Activated T-cell treated with anti-CD3 and anti-CD28 coated beads for 48 hours (primary cell): ENCODE results near the gene SLC10A4.

Experiments used
- DNase-seq: peaks from one replicate; pipeline ENCODE4 v3.0.0-alpha.2; 2020; ENCODE audit warnings: low read depth

SLC10A4 gene

GRCh38 chr4:48489683-48490011 lies 6.5 kb downstream of the SLC10A4 start:
- DNase-seq = no peak

GRCh38 chr4:48490012-48490679 lies 7.0 kb downstream of the SLC10A4 start, which contains the start of gene ZAR1:
ZAR1 (plus strand) TSS chr4:48490252; CDS start chr4:48490292, 40 bp downstream.
- no peak for DNase-seq

GRCh38 chr4:48490680-48491513 lies 7.8 kb downstream of the SLC10A4 start:
- no peak for DNase-seq

- no peak for DNase-seq
Observed at GRCh38 chr4:48491514-48492176, 8.5 kb downstream of the SLC10A4 start.

GRCh38 chr4:48493452-48494100 lies 10.4 kb downstream of the SLC10A4 start:
- DNase-seq = no peak

GRCh38 chr4:48495941-48496340 lies 12.8 kb downstream of the SLC10A4 start:
- no peak for DNase-seq

GRCh38 chr4:48498895-48499294 lies 15.8 kb downstream of the SLC10A4 start:
- DNase-seq = no peak

GRCh38 chr4:48499551-48500066 lies 16.5 kb downstream of the SLC10A4 start:
- no peak for DNase-seq

GRCh38 chr4:48503233-48504025 lies 20.3 kb downstream of the SLC10A4 start:
- DNase-seq = no peak

- no peak for DNase-seq
Observed at GRCh38 chr4:48504026-48504330, 20.8 kb downstream of the SLC10A4 start.

- DNase-seq = no peak
Observed at GRCh38 chr4:48504352-48504751, 21.2 kb downstream of the SLC10A4 start.

- no peak for DNase-seq
Observed at GRCh38 chr4:48506716-48507115, 23.6 kb downstream of the SLC10A4 start.

- no peak for DNase-seq
Observed at GRCh38 chr4:48509543-48509942, 26.4 kb downstream of the SLC10A4 start.

- no peak for DNase-seq
Observed at GRCh38 chr4:48518143-48518542, 35.0 kb downstream of the SLC10A4 start.

GRCh38 chr4:48526406-48526805 lies 43.3 kb downstream of the SLC10A4 start:
- no peak for DNase-seq

GRCh38 chr4:48538358-48538757 lies 55.2 kb downstream of the SLC10A4 start:
- DNase-seq = no peak
